Panc1 (cell line): Measurements from ENCODE around the gene DENND1B.
A peak's percentile ranks its signal among the peaks of the same experiment; 100 is the strongest.

Experiments used
- REST ChIP-seq, 2 experiments: IDR thresholded peaks; 2 replicates each; pipeline ENCODE4 v1.6.1; 2011 to 2012; ENCODE audit warnings: low read depth in 2 of 2, control low read depth in 1 of 2, low read length in 1 of 2, mild to moderate bottlenecking in 1 of 2, moderate library complexity in 1 of 2; ENCODE audit not compliant: insufficient read depth in 1 of 2
- TF ChIP-seq, protein P1 (sequence below): fragments of 450-650 bp; IDR thresholded peaks from 2 replicates; pipeline ENCODE4 v1.5.1; 2017; ENCODE audit warnings: mild to moderate bottlenecking

GRCh38 chr1:197692965-197693364 lies 82.3 kb downstream of the DENND1B start:
- TF ChIP-seq, protein P1, sequence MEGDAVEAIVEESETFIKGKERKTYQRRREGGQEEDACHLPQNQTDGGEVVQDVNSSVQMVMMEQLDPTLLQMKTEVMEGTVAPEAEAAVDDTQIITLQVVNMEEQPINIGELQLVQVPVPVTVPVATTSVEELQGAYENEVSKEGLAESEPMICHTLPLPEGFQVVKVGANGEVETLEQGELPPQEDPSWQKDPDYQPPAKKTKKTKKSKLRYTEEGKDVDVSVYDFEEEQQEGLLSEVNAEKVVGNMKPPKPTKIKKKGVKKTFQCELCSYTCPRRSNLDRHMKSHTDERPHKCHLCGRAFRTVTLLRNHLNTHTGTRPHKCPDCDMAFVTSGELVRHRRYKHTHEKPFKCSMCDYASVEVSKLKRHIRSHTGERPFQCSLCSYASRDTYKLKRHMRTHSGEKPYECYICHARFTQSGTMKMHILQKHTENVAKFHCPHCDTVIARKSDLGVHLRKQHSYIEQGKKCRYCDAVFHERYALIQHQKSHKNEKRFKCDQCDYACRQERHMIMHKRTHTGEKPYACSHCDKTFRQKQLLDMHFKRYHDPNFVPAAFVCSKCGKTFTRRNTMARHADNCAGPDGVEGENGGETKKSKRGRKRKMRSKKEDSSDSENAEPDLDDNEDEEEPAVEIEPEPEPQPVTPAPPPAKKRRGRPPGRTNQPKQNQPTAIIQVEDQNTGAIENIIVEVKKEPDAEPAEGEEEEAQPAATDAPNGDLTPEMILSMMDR, result peak; percentile 43; the same call in 1 of the 2 replicates
- TF ChIP-seq REST (IDR thresholded peaks at IDR 0.05; ENCODE audit: insufficient read depth in 1 of 2, low read depth in 2 of 2, low read length in 1 of 2), result no peak
